Hepatocyte (in vitro differentiated cells): ENCODE results near the gene SCAMP3. TPM values are rescaled to one million over a fixed set of nuclear protein-coding genes. Genes with fewer than 3 reads are reported as not detected.
"Not testable (repeated sequence)": the region's sequence is repeated elsewhere in the genome, so short reads cannot be mapped to it uniquely, and the experiment has no call there.

ENCODE experiments used
- DNase-seq: peaks from one replicate; pipeline ENCODE4 v3.0.0-alpha.2; 2016; ENCODE audit warnings: low spot score
- H2AFZ ChIP-seq: fragments of 200-600 bp; sonication (generic); 2 replicates; pipeline ENCODE4 v1.6.0; 2016; ENCODE audit warnings: antibody characterized with exemption, mild to moderate bottlenecking
- H3K27ac ChIP-seq: fragments of 200-600 bp; sonication (generic); 2 replicates; pipeline ENCODE4 v1.5.1; 2016; ENCODE audit warnings: mild to moderate bottlenecking
- H3K27me3 ChIP-seq: fragments of 200-600 bp; sonication (generic); 2 replicates; pipeline ENCODE4 v1.6.1; 2016
- H3K36me3 ChIP-seq: fragments of 200-600 bp; sonication (generic); replicated peaks from 2 replicates; pipeline ENCODE4 v1.5.1; 2016; ENCODE audit warnings: low read depth; ENCODE audit not compliant: insufficient read depth
- H3K4me1 ChIP-seq: fragments of 200-600 bp; sonication (generic); 2 replicates; pipeline ENCODE4 v1.5.1; 2016; ENCODE audit warnings: mild to moderate bottlenecking, moderate library complexity; ENCODE audit not compliant: insufficient read depth
- H3K4me2 ChIP-seq: fragments of 200-600 bp; sonication (generic); 2 replicates; pipeline ENCODE4 v1.6.0; 2016
- H3K4me3 ChIP-seq: fragments of 200-600 bp; sonication (generic); 2 replicates; pipeline ENCODE4 v1.5.1; 2016; ENCODE audit warnings: mild to moderate bottlenecking
- H3K79me2 ChIP-seq: fragments of 200-600 bp; sonication (generic); 2 replicates; pipeline ENCODE4 v1.6.0; 2017; ENCODE audit warnings: mild to moderate bottlenecking
- H3K9me2 ChIP-seq: fragments of 200-600 bp; sonication (generic); replicated peaks from 2 replicates; pipeline ENCODE4 v1.6.0; 2017; ENCODE audit warnings: mild to moderate bottlenecking; ENCODE audit not compliant: insufficient read depth
- H3K9me3 ChIP-seq: fragments of 200-600 bp; sonication (generic); 2 replicates; pipeline ENCODE4 v1.5.1; 2016; ENCODE audit warnings: low read depth, mild to moderate bottlenecking
- H4K20me1 ChIP-seq: fragments of 200-600 bp; sonication (generic); 2 replicates; pipeline ENCODE4 v1.6.0; 2016; ENCODE audit warnings: mild to moderate bottlenecking; ENCODE audit not compliant: insufficient read depth, poor library complexity, severe bottlenecking
- CTCF ChIP-seq: fragments of 200-600 bp; sonication (generic); IDR thresholded peaks from 2 replicates; pipeline ENCODE4 v1.5.1; 2016; ENCODE audit warnings: antibody characterized with exemption, mild to moderate bottlenecking; ENCODE audit not compliant: poor library complexity
- EZH2 ChIP-seq: fragments of 200-600 bp; sonication (generic); IDR thresholded peaks from 2 replicates; pipeline ENCODE4 v1.6.1; 2016; ENCODE audit warnings: antibody characterized with exemption, mild to moderate bottlenecking, borderline replicate concordance
- EZH2phosphoT487 ChIP-seq: fragments of 200-600 bp; sonication (generic); IDR thresholded peaks from one replicate; pipeline ENCODE4 v1.6.1; 2018; ENCODE audit warnings: antibody characterized with exemption, mild to moderate bottlenecking, low read depth, moderate library complexity; ENCODE audit not compliant: unreplicated experiment, severe bottlenecking
- WGBS: methylation state at CpG from one replicate; pipeline ENCODE4 v1.1.6; 2016; ENCODE audit warnings: low lambda C conversion rate; ENCODE audit errors: missing lambda C conversion rate; 5-methylcytosine and 5-hydroxymethylcytosine counted together
- polyA plus RNA-seq: library from polyadenylated mRNA; unstranded; fragments of >200 nt; fragmentation: Nextera tagmentation; extraction: Ambion mirVana; gene quantifications from 2 replicates; pipeline ENCODE4 v1.2.1, GENCODE V29; 2016
- total RNA-seq: library from RNA; depleted of rRNA; stranded (reverse); fragments of >200 nt; gene quantifications from 2 replicates; pipeline ENCODE4 v1.2.3, GENCODE V29; 2014

The SCAMP3 gene
- total and polyA plus RNA-seq, 2 experiments from 2014 or later, result 45.7 to 114 TPM

- no peak overlapping the region for H3K4me3 ChIP-seq
- H2AFZ ChIP-seq, result no peak overlapping the region
- no peaks in the 10 kb centered on the region for H4K20me1 ChIP-seq
Observed at GRCh38 chr1:155295183-155295941, 33.2 kb upstream of the SCAMP3 start.

GRCh38 chr1:155294520-155295182 lies 32.5 kb upstream of the SCAMP3 start:
- H3K9me3 ChIP-seq, result no peaks in the 10 kb centered on the region
- H3K4me2 ChIP-seq, result peak overlapping the region; percentile 68
- H3K27me3 ChIP-seq, result peaks cover 45% of the 10 kb centered on the region
- no peak overlapping the region for H2AFZ ChIP-seq
- H3K36me3 ChIP-seq, result no peaks in the 10 kb centered on the region
- no peak overlapping the region for H3K4me3 ChIP-seq
- no peaks in the 10 kb centered on the region for H4K20me1 ChIP-seq
- no peaks in the 10 kb centered on the region for H3K79me2 ChIP-seq
- WGBS, result 44% methylated on average over 46 of the region's 46 CpGs
- no peaks in the 10 kb centered on the region for H3K4me1 ChIP-seq
- no peak for TF ChIP-seq EZH2
- TF ChIP-seq EZH2phosphoT487, result no peak
- TF ChIP-seq CTCF, result no peak
- H3K9me2 ChIP-seq, result no peaks in the 10 kb centered on the region
- no peak overlapping the region for H3K27ac ChIP-seq
- no peak for DNase-seq

More at GRCh38 chr1:155295183-155295941, 33.2 kb upstream of the SCAMP3 start:
- Histone ChIP-seq H3K27ac (no peak overlapping the region), H3K9me3 (no peaks in the 10 kb centered on the region), H3K9me2 (no peaks in the 10 kb centered on the region), H3K4me2 (peak overlapping the region; percentile 68), H3K79me2 (no peaks in the 10 kb centered on the region), H3K4me1 (no peaks in the 10 kb centered on the region), H3K27me3 (peaks cover 45% of the 10 kb centered on the region), H3K36me3 (no peaks in the 10 kb centered on the region)
- no peak for TF ChIP-seq CTCF
- peak; percentile 51 for TF ChIP-seq EZH2
- DNase-seq, result no peak
- 9% methylated on average over 46 of the region's 47 CpGs for WGBS

DNA sequence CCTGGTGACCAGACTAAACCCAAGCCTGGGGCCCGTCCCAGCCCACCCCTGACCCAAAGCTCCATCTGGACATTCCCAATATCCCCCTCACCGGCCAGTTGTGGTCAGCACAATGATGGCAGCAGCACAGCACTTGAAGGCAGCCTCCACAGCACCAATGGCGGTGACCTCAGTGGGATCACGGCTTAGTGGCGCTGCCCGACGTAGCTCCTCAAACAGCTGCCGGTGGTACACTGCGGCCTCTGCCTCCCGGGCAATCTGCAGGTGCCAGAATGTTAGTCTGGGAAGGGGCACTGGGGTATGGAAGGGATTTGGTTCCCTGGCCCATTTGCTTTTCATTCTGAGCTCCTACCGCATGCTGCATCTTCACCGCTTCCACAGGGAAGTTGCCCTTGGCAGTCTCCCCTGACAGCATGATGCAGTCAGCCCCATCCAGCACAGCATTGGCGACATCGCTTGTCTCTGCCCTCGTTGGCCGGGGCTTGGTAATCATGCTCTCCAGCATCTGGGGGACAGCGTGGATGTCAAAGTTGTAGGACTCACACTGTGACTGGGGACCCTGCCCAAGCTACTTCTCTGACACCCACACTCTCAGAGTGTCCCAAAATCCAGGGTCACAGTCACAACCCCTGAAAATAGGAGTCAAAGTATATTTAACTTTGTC lies 31.1 kb upstream of the SCAMP3 start:
- no peak for DNase-seq
- Histone ChIP-seq H3K79me2 (no peaks in the 10 kb centered on the region), H3K27ac (no peak overlapping the region), H3K4me1 (no peaks in the 10 kb centered on the region), H3K36me3 (no peaks in the 10 kb centered on the region), H3K4me2 (no peak overlapping the region), H3K27me3 (peaks cover 45% of the 10 kb centered on the region), H2AFZ (no peak overlapping the region), H4K20me1 (no peaks in the 10 kb centered on the region), H3K4me3 (no peak overlapping the region), H3K9me3 (no peaks in the 10 kb centered on the region), H3K9me2 (no peaks in the 10 kb centered on the region)
- WGBS, result 92% methylated on average over 17 of the region's 17 CpGs
- TF ChIP-seq CTCF (no peak), EZH2phosphoT487 (no peak), EZH2 (no peak)

DNA sequence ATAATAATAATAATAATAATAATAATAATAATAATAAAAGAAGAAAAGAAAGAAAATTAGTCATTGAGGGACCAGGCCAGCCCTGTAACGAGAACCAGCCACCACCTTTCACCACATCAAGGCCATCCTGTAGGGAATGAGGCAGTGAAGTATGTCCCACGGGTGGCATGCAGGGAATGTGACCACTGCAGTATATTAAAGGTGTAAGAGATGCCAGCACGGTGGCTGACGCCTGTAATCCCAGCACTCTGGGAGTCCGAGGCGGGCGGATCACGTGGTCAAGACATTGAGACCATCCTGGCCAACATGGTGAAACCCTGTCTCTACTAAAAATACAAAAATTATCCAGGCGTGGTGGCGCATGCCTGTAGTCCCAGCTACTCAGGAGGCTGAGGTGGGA lies 28.8 kb upstream of the SCAMP3 start:
- H3K27me3 ChIP-seq, result peaks cover 28% of the 10 kb centered on the region
- not testable (repeated sequence) for H3K4me2 ChIP-seq, H3K36me3 ChIP-seq, H3K4me3 ChIP-seq, H3K27ac ChIP-seq, H4K20me1 ChIP-seq, H3K4me1 ChIP-seq, H2AFZ ChIP-seq, DNase-seq, H3K9me2 ChIP-seq, H3K9me3 ChIP-seq, H3K79me2 ChIP-seq
- 85% methylated on average over 10 of the region's 10 CpGs for WGBS
